ENCODE data around the gene SHE.
"Not testable (repeated sequence)": the region's sequence is repeated elsewhere in the genome, so short reads cannot be mapped to it uniquely, and the experiment has no call there.

DNA sequence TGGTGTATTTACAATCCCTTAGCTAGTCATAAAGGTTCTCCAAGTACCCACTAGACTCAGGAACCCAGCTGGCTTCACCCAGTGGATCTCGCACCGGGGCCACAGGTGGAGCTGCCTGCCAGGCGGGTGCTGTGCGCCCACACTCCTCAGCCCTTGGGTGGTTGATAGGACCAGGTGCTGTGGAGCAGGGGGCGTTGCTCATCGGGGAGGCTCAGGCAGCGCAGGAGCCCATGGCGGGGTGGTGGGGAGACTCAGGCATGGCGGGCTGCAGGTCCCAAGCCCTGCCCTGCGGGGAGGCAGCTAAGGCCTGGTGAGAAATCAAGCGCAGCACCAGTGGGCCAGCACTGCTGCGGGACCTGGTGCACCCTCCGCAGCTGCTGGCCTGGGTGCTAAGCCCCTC, 29.7 kb upstream of the SHE start:
- TF ChIP-seq, protein P1, sequence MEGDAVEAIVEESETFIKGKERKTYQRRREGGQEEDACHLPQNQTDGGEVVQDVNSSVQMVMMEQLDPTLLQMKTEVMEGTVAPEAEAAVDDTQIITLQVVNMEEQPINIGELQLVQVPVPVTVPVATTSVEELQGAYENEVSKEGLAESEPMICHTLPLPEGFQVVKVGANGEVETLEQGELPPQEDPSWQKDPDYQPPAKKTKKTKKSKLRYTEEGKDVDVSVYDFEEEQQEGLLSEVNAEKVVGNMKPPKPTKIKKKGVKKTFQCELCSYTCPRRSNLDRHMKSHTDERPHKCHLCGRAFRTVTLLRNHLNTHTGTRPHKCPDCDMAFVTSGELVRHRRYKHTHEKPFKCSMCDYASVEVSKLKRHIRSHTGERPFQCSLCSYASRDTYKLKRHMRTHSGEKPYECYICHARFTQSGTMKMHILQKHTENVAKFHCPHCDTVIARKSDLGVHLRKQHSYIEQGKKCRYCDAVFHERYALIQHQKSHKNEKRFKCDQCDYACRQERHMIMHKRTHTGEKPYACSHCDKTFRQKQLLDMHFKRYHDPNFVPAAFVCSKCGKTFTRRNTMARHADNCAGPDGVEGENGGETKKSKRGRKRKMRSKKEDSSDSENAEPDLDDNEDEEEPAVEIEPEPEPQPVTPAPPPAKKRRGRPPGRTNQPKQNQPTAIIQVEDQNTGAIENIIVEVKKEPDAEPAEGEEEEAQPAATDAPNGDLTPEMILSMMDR (IDR thresholded peaks at IDR 0.05) = not testable (repeated sequence)
- TF ChIP-seq POLR2A (IDR thresholded peaks at IDR 0.05) = not testable (repeated sequence)
